Kidney epithelial cell (primary cell): Measurements from ENCODE around the gene MRPL51. TPM values are rescaled to one million over a fixed set of nuclear protein-coding genes. Genes with fewer than 3 reads are reported as not detected.
"Not testable (repeated sequence)": the region's sequence is repeated elsewhere in the genome, so short reads cannot be mapped to it uniquely, and the experiment has no call there.

Experiments used
- DNase-seq: peaks from one replicate; pipeline ENCODE4 v3.0.0-alpha.2; 2010; ENCODE audit warnings: low read depth
- H3K27me3 ChIP-seq: 2 replicates; pipeline ENCODE4 v1.6.0; 2011; ENCODE audit warnings: low read length; ENCODE audit not compliant: control insufficient read depth, insufficient read depth
- H3K36me3 ChIP-seq: 2 replicates; pipeline ENCODE4 v1.5.1; 2011; ENCODE audit warnings: low read length; ENCODE audit not compliant: control insufficient read depth, insufficient read depth
- H3K4me3 ChIP-seq: 2 replicates; pipeline ENCODE4 v1.5.1; 2011; ENCODE audit warnings: low read depth, mild to moderate bottlenecking, control low read depth, low read length
- CTCF ChIP-seq: IDR thresholded peaks from 2 replicates; pipeline ENCODE4 v1.5.1; 2011; ENCODE audit warnings: mild to moderate bottlenecking, moderate library complexity, low read length, control low read depth, inconsistent platforms; ENCODE audit not compliant: insufficient read depth, poor library complexity, severe bottlenecking
- total RNA-seq: library from RNA; depleted of rRNA; stranded (reverse); fragments of >200 nt; gene quantifications from 2 replicates; pipeline ENCODE4 v1.2.3, GENCODE V29; 2015

Gene MRPL51
- total RNA-seq, 1 donor from 2014 or later: 78.3 TPM

GRCh38 chr12:6494258-6494743, 1.2 kb upstream of the MRPL51 start:
- DNase-seq: no peak
- H3K36me3 ChIP-seq: peaks cover 2% of the 10 kb centered on the region
- peak overlapping the region; percentile 81 for H3K4me3 ChIP-seq
- TF ChIP-seq CTCF: peak; percentile 20
- H3K27me3 ChIP-seq: no peaks in the 10 kb centered on the region

DNA sequence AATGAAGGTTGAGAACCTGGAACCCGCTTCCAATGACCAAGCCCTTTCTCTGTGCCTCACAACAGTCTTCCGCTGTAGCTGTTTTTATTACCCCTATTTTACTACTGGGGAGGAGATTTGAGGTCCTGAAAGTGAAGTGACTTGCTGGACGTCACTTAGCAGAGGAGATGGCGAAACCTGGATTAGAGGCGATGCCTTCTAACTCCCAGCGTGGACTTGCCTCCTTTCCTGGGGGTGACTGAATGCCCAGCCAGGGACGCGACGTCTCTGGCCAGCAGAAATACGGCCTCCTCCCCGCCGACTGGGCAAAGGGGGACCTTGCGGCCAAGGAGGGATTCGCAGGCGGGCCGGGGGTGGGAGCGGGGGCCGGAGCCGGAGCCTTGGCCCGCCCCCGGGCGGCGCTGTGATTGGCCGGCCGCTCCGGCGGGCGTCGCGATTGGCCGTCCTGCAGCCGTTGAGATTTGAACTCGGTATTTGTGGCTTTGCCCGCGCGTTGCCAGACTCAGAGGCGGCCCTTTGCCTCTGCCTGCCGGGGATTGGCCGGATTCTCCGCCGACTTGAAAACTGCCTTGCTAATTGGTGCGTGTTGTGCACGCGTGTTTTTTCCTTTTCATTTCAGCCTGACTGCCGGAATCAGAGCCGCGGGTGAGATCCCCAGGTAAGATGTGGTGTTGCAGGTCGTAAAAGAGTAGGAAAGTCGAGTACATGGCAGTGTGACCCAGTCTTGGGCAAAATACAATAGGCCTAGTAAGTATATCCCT, 615 bp upstream of the MRPL51 start, which contains the start of gene NCAPD2:
Gene NCAPD2, plus strand, starts transcription at position 606 of the 761 bp plus-strand sequence. CDS start 997 bp downstream, outside the sequence.
- TF ChIP-seq CTCF: peak; percentile 5
- Histone ChIP-seq H3K27me3 (no peaks in the 10 kb centered on the region), H3K4me3 (peak within 1 kb of the TSS; percentile 81), H3K36me3 (no peaks in the 10 kb centered on the region)
- peak; percentile 79 for DNase-seq

DNA sequence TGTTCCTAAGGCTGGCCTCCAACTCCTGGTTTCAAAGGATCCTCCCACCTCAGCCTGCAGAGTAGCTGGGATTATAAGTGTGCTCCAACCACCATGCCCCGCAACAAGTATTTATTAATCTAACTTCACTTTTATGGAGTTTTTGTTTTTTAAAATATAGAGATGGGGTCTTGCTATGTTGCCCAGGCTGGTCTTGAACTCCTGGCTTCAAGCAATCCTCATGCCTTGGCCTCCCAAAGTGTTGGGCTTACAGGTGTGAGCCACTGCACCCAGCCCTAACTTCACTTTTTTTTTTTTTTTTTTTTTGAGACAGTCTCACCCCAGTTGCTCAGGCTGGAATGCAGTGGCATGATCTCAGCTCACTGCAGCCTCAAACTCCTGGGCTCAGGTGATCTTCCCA, 2.4 kb downstream of the MRPL51 start:
- not testable (repeated sequence) for DNase-seq, H3K27me3 ChIP-seq, H3K36me3 ChIP-seq, H3K4me3 ChIP-seq

DNA sequence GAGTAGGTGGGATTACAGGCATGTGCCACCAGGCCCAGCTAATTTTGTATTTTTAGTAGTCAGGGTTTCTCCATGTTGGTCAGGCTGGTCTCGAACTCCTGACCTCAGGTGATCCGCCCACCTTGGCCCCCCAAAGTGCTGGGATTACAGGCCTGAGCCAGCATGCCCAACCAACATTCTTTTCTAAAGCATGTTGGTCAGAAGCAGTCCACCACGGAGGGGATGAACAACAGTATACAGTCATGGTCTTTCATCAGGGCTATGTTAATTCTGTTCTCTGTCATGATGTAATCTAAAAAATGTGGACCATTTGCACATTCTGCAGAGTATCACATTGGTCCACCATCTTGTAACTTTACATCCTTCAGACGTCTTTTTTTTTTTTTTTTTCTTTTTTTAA, 3.6 kb downstream of the MRPL51 start:
- Histone ChIP-seq H3K4me3 (no peak overlapping the region), H3K36me3 (no peaks in the 10 kb centered on the region), H3K27me3 (no peaks in the 10 kb centered on the region)
- no peak for DNase-seq
- no peak for TF ChIP-seq CTCF

DNA sequence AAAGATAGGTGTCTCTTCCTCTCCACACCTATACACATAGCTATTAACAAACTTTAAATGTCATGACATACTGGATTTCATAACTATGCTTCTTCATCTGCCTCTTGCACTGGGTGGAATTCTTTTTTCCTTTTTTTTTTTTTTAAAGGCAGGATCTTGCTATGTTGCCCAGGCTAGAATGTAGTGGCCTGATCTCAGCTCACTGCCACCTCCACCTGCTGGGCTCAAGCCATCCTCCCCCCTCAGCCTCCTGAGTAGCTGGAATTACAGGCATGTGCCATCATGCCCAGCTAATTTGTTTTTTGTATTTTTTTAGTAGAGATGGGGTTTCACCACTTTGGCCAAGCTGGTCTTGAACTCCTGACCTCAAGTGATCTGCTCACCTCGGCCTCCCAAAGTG, 4.8 kb downstream of the MRPL51 start:
- Histone ChIP-seq H3K4me3 (no peak overlapping the region), H3K36me3 (no peaks in the 10 kb centered on the region), H3K27me3 (no peaks in the 10 kb centered on the region)
- TF ChIP-seq CTCF: no peak
- DNase-seq: no peak

DNA sequence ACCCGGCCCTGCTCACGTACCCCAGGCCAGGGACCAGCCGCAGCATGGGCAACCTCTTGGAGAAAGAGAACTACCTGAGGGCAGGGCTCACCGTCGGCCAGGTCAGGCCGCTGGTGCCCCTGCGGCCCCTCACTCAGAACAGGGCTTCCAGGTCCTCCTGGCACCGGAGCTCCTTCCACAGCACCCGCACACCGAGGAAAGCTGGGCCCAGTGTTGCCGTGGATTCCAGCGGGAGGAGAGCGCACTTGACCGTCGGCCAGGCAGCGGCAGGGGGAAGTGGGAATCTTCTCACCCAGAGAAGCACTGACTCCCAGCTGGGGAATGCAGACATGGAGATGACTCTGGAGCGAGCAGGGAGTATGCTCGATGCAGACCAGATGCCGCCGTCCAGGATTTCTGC, 14.6 kb downstream of the MRPL51 start:
- Histone ChIP-seq H3K27me3 (no peaks in the 10 kb centered on the region), H3K4me3 (no peak overlapping the region), H3K36me3 (no peaks in the 10 kb centered on the region)
- no peak for DNase-seq
- TF ChIP-seq CTCF: no peak

- H3K27me3 ChIP-seq, H3K4me3 ChIP-seq, H3K36me3 ChIP-seq, DNase-seq: not testable (repeated sequence)
These were observed 15.3 kb downstream of the MRPL51 start for GRCh38 chr12:6477601-6478377.
